Right renal cortex interstitium (tissue), 3 donors: ENCODE data around the gene HLA-C. TPM values are rescaled to one million over a fixed set of nuclear protein-coding genes. Genes with fewer than 3 reads are reported as not detected.

ENCODE experiments used
- polyA plus RNA-seq, 3 donors: library from polyadenylated mRNA; unstranded; fragments of 120-200 nt; gene quantifications; one replicate each; pipeline ENCODE4 v1.2.1, GENCODE V29; 2013; ENCODE audit not compliant: insufficient read length in 3 of 3

Gene HLA-C
- polyA plus RNA-seq, 3 donors = 81.5 to 157 (median 126) TPM

Other genes starting within 250 kb of the HLA-C start
- not detected for gene C6orf15, start 159.5 kb downstream of the HLA-C start, polyA plus RNA-seq
- gene PSORS1C1, start 157.3 kb downstream of the HLA-C start, polyA plus RNA-seq = under 1 TPM in 2 of 3 donors, not detected in 1; 0.14 to 0.40 TPM
- not detected for gene CDSN, start 151.6 kb downstream of the HLA-C start, polyA plus RNA-seq
- not detected for gene PSORS1C2, start 133.0 kb downstream of the HLA-C start, polyA plus RNA-seq
- gene CCHCR1, start 114.3 kb downstream of the HLA-C start, polyA plus RNA-seq = 10 to 100 TPM; 24.2 to 25.2 (median 25.1) TPM
- gene TCF19, start 113.5 kb downstream of the HLA-C start, polyA plus RNA-seq = 10 to 100 TPM; 16.5 to 19.9 (median 17.8) TPM
- gene POU5F1, start 101.4 kb downstream of the HLA-C start, polyA plus RNA-seq = 1 to 10 TPM; 1.2 to 2.5 (median 2.2) TPM
- gene HLA-B, start 85.1 kb upstream of the HLA-C start, polyA plus RNA-seq = 100 to 1,000 TPM in 2 of 3 donors, 10 to 100 TPM in 1; 97.2 to 236 (median 160) TPM
- 10 to 100 TPM in 1 of 3 donors, 1 to 10 TPM in 2; 3.4 to 10.5 (median 6.9) TPM for gene MICA, start 131.5 kb upstream of the HLA-C start, polyA plus RNA-seq
- gene MICB, start 226.1 kb upstream of the HLA-C start, polyA plus RNA-seq = 1 to 10 TPM; 1.0 to 1.4 (median 1.2) TPM